ENCODE measurements around the gene EPHB4. TPM values are rescaled to one million over a fixed set of nuclear protein-coding genes. Genes with fewer than 3 reads are reported as not detected.

The EPHB4 gene
- total RNA-seq, 1 experiment from 2014 or later: 104 TPM

GRCh38 chr7:100793806-100794660 lies 33.3 kb downstream of the EPHB4 start:
- Histone ChIP-seq H3K4me3 (ENCODE audit: low read length) (no peak overlapping the region), H4K20me1 (ENCODE audit: low read length) (no peaks in the 10 kb centered on the region), H3F3A (ENCODE audit: low read length, unreplicated experiment) (no peaks in the 10 kb centered on the region), H3K9me2 (replicated peaks; ENCODE audit: low read length) (no peaks in the 10 kb centered on the region), H3K27ac (ENCODE audit: low read length) (peak overlapping the region; percentile 39), H3K79me2 (ENCODE audit: low read length) (no peaks in the 10 kb centered on the region), H3K4me2 (ENCODE audit: low read length) (peak overlapping the region; percentile 69), H3K4me1 (ENCODE audit: insufficient read depth, low read length) (peaks cover 16% of the 10 kb centered on the region), H3K36me3 (ENCODE audit: low read depth, low read length) (no peaks in the 10 kb centered on the region), H3K9me3 (ENCODE audit: low read length) (no peaks in the 10 kb centered on the region), H2AFZ (ENCODE audit: low read length) (peak overlapping the region; percentile 29), H3K9ac (ENCODE audit: low read length) (no peak overlapping the region), H3K27me3 (ENCODE audit: low read length) (no peaks in the 10 kb centered on the region)
- POLR2A ChIA-PET (ENCODE audit: unreplicated experiment): interaction anchor here (0.6 kb wide), 2 partner anchors 32 to 195 kb away, joined by 3 to 11 read pairs; no protein-coding TSS in a partner anchor
- TF ChIP-seq CTCF (conservative IDR thresholded peaks at IDR 0.05; ENCODE audit: low read depth, low read length): no peak
- TF ChIP-seq EZH2 (IDR thresholded peaks at IDR 0.05; ENCODE audit: low read length, unreplicated experiment): no peak
- TF ChIP-seq EZH2phosphoT487 (IDR thresholded peaks at IDR 0.05; ENCODE audit: borderline replicate concordance, low read length): no peak
- intact Hi-C loops (cut with micrococcal nuclease): no loop called here
- ATAC-seq (peak; percentile 82), DNase-seq (peak; percentile 61)
- CTCF ChIA-PET: interaction anchor here (0.6 to 0.8 kb wide), 5 partner anchors 8 to 350 kb away, joined by 3 to 6 read pairs (median 3); no protein-coding TSS in a partner anchor
- BruUV-seq (replicated peaks): no TSS peak

GRCh38 chr7:100791881-100792666 lies 35.2 kb downstream of the EPHB4 start:
- no peaks in the 10 kb centered on the region for H3K27me3 ChIP-seq (ENCODE audit: low read length)
- DNase-seq: no peak
- H3K27ac ChIP-seq (ENCODE audit: low read length): no peak overlapping the region
- no peak overlapping the region for H3K4me2 ChIP-seq (ENCODE audit: low read length)
- intact Hi-C loops (cut with micrococcal nuclease): no loop called here
- H3K4me1 ChIP-seq (ENCODE audit: insufficient read depth, low read length): peaks cover 16% of the 10 kb centered on the region
- BruUV-seq (replicated peaks): no TSS peak
- no peak overlapping the region for H3K4me3 ChIP-seq (ENCODE audit: low read length)
- no peaks in the 10 kb centered on the region for H3K9me2 ChIP-seq (replicated peaks; ENCODE audit: low read length)
- TF ChIP-seq CTCF (conservative IDR thresholded peaks at IDR 0.05; ENCODE audit: low read depth, low read length) (no peak), EZH2 (IDR thresholded peaks at IDR 0.05; ENCODE audit: low read length, unreplicated experiment) (no peak), EZH2phosphoT487 (IDR thresholded peaks at IDR 0.05; ENCODE audit: borderline replicate concordance, low read length) (no peak)
- no peaks in the 10 kb centered on the region for H4K20me1 ChIP-seq (ENCODE audit: low read length)
- no peak overlapping the region for H3K9ac ChIP-seq (ENCODE audit: low read length)
- ChIA-PET POLR2A (ENCODE audit: unreplicated experiment) (no interaction called here), CTCF (no interaction called here)
- H2AFZ ChIP-seq (ENCODE audit: low read length): no peak overlapping the region
- H3K9me3 ChIP-seq (ENCODE audit: low read length): no peaks in the 10 kb centered on the region
- no peak for ATAC-seq
- no peaks in the 10 kb centered on the region for H3K36me3 ChIP-seq (ENCODE audit: low read depth, low read length)
- no peaks in the 10 kb centered on the region for H3F3A ChIP-seq (ENCODE audit: low read length, unreplicated experiment)
- H3K79me2 ChIP-seq (ENCODE audit: low read length): no peaks in the 10 kb centered on the region

Measured in PC-3 (cell line).